Neural cell (in vitro differentiated cells): ENCODE measurements around the gene GRPR. TPM values are rescaled to one million over a fixed set of nuclear protein-coding genes. Genes with fewer than 3 reads are reported as not detected.

Experiments
- H2AFZ ChIP-seq: fragments of 200-600, 300-800 bp; sonication (generic), shearing (Covaris generic); 2 replicates; pipeline ENCODE4 v1.6.0; 2014; ENCODE audit warnings: low read depth, mild to moderate bottlenecking, antibody characterized with exemption, low read length, moderate library complexity
- H3F3A ChIP-seq: fragments of 200-600 bp; shearing (Covaris generic); 2 replicates; pipeline ENCODE4 v1.6.1; 2016; ENCODE audit warnings: mild to moderate bottlenecking, moderate library complexity, mixed read lengths, antibody characterized with exemption, low read length; ENCODE audit not compliant: insufficient read depth, poor library complexity, severe bottlenecking
- H3K27ac ChIP-seq: fragments of 200-600, 300-800 bp; sonication (generic), shearing (Covaris generic); 2 replicates; pipeline ENCODE4 v1.5.1; 2014; ENCODE audit warnings: mild to moderate bottlenecking, low read length, moderate library complexity
- H3K27me3 ChIP-seq: fragments of 300-800, 200-600 bp; sonication (generic), shearing (Covaris generic); 2 replicates; pipeline ENCODE4 v1.6.0; 2014; ENCODE audit warnings: mild to moderate bottlenecking, low read depth, low read length, moderate library complexity; ENCODE audit not compliant: insufficient read depth
- H3K36me3 ChIP-seq: fragments of 300-800, 200-600 bp; sonication (generic), shearing (Covaris generic); 2 replicates; pipeline ENCODE4 v1.5.1; 2014; ENCODE audit warnings: mild to moderate bottlenecking, antibody characterized with exemption, low read length, moderate library complexity; ENCODE audit not compliant: insufficient read depth
- H3K4me2 ChIP-seq: fragments of 300-800, 200-600 bp; sonication (generic), shearing (Covaris generic); 2 replicates; pipeline ENCODE4 v1.6.0; 2014; ENCODE audit warnings: mild to moderate bottlenecking, low read length
- H3K4me3 ChIP-seq: fragments of 300-800, 200-600 bp; sonication (generic), shearing (Covaris generic); 2 replicates; pipeline ENCODE4 v1.5.1; 2014; ENCODE audit warnings: mild to moderate bottlenecking, low read length, moderate library complexity
- H3K79me2 ChIP-seq: fragments of 200-600 bp; shearing (Covaris generic); replicated peaks from 2 replicates; pipeline ENCODE4 v1.6.0; 2014; ENCODE audit warnings: mild to moderate bottlenecking, low read length, moderate library complexity; ENCODE audit not compliant: insufficient read depth
- H3K9ac ChIP-seq: fragments of 300-800, 200-600 bp; sonication (generic), shearing (Covaris generic); 2 replicates; pipeline ENCODE4 v1.6.1; 2016; ENCODE audit warnings: mild to moderate bottlenecking, low read length, mixed read lengths
- H3K9me2 ChIP-seq: fragments of 200-600 bp; shearing (Covaris generic); 2 replicates; pipeline ENCODE4 v1.6.1; 2016; ENCODE audit warnings: mild to moderate bottlenecking, low read length, mixed read lengths; ENCODE audit not compliant: insufficient read depth
- H3K9me3 ChIP-seq: fragments of 200-600, 300-800 bp; sonication (generic), shearing (Covaris generic); 2 replicates; pipeline ENCODE4 v1.6.1; 2016; ENCODE audit warnings: mild to moderate bottlenecking, mixed run types, low read length, moderate library complexity, mixed read lengths
- H4K20me1 ChIP-seq: fragments of 200-600 bp; shearing (Covaris generic); 2 replicates; pipeline ENCODE4 v1.6.1; 2016; ENCODE audit warnings: mild to moderate bottlenecking, mixed run types; ENCODE audit not compliant: insufficient read depth
- EP300 ChIP-seq: fragments of 450-650 bp; conservative IDR thresholded peaks from 2 replicates; pipeline ENCODE4 v1.6.1; 2014; ENCODE audit warnings: antibody characterized with exemption, mild to moderate bottlenecking, moderate library complexity; ENCODE audit not compliant: poor library complexity, severe bottlenecking
- EZH2 ChIP-seq: fragments of 200-600, 300-800 bp; shearing (Covaris generic), sonication (generic); IDR thresholded peaks from 2 replicates; pipeline ENCODE4 v1.6.1; 2014; ENCODE audit warnings: antibody characterized with exemption, low read length, borderline replicate concordance, mild to moderate bottlenecking; ENCODE audit not compliant: insufficient read depth, poor library complexity, severe bottlenecking
- MXI1 ChIP-seq: fragments of 450-650 bp; conservative IDR thresholded peaks from 2 replicates; pipeline ENCODE4 v1.6.1; 2014; ENCODE audit warnings: antibody characterized with exemption, mild to moderate bottlenecking; ENCODE audit not compliant: poor library complexity, severe bottlenecking
- POLR2AphosphoS5 ChIP-seq: IDR thresholded peaks from 2 replicates; pipeline ENCODE4 v1.6.1; 2012
- RAD21 ChIP-seq: fragments of 450-650 bp; conservative IDR thresholded peaks from 2 replicates; pipeline ENCODE4 v1.6.1; 2014; ENCODE audit warnings: antibody characterized with exemption, mild to moderate bottlenecking, moderate library complexity
- REST ChIP-seq: IDR thresholded peaks from 2 replicates; pipeline ENCODE4 v1.6.1; 2012; ENCODE audit warnings: borderline replicate concordance
- SMC3 ChIP-seq: fragments of 450-650 bp; conservative IDR thresholded peaks from 2 replicates; pipeline ENCODE4 v1.6.1; 2014; ENCODE audit warnings: antibody characterized with exemption, mild to moderate bottlenecking, moderate library complexity; ENCODE audit not compliant: poor library complexity
- TAF1 ChIP-seq: IDR thresholded peaks from 2 replicates; pipeline ENCODE4 v1.6.1; 2012; ENCODE audit warnings: low read depth
- polyA plus RNA-seq: library from polyadenylated mRNA; depleted of rRNA; stranded (reverse); fragments of >200 nt; gene quantifications from 2 replicates; pipeline ENCODE4 v1.2.3, GENCODE V29; 2014
- TF ChIP-seq, protein P1 (sequence below): fragments of 450-650 bp; IDR thresholded peaks from 2 replicates; pipeline ENCODE4 v1.5.1; 2014; ENCODE audit warnings: antibody characterized with exemption, mild to moderate bottlenecking, moderate library complexity; ENCODE audit not compliant: poor library complexity, severe bottlenecking

The GRPR gene
- polyA plus RNA-seq, 1 donor from 2014 or later, result not detected

- H3K9ac ChIP-seq, result no peak overlapping the region
- H3K79me2 ChIP-seq, result no peaks in the 10 kb centered on the region
- H2AFZ ChIP-seq, result no peak overlapping the region
- TF ChIP-seq TAF1 (no peak), EP300 (no peak), SMC3 (no peak), EZH2 (no peak), POLR2AphosphoS5 (no peak), REST (no peak), MXI1 (no peak), RAD21 (no peak)
- TF ChIP-seq, protein P1, sequence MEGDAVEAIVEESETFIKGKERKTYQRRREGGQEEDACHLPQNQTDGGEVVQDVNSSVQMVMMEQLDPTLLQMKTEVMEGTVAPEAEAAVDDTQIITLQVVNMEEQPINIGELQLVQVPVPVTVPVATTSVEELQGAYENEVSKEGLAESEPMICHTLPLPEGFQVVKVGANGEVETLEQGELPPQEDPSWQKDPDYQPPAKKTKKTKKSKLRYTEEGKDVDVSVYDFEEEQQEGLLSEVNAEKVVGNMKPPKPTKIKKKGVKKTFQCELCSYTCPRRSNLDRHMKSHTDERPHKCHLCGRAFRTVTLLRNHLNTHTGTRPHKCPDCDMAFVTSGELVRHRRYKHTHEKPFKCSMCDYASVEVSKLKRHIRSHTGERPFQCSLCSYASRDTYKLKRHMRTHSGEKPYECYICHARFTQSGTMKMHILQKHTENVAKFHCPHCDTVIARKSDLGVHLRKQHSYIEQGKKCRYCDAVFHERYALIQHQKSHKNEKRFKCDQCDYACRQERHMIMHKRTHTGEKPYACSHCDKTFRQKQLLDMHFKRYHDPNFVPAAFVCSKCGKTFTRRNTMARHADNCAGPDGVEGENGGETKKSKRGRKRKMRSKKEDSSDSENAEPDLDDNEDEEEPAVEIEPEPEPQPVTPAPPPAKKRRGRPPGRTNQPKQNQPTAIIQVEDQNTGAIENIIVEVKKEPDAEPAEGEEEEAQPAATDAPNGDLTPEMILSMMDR, result no peak
- no peaks in the 10 kb centered on the region for H3K27me3 ChIP-seq
- no peaks in the 10 kb centered on the region for H3K9me3 ChIP-seq
- H3K4me3 ChIP-seq, result no peak overlapping the region
- H3K9me2 ChIP-seq, result no peaks in the 10 kb centered on the region
- no peaks in the 10 kb centered on the region for H3K36me3 ChIP-seq
- H3K27ac ChIP-seq, result no peak overlapping the region
- H3F3A ChIP-seq, result no peaks in the 10 kb centered on the region
- H4K20me1 ChIP-seq, result no peaks in the 10 kb centered on the region
- no peak overlapping the region for H3K4me2 ChIP-seq
Observed at GRCh38 chrX:16114611-16115010, 8.8 kb upstream of the GRPR start.

DNA sequence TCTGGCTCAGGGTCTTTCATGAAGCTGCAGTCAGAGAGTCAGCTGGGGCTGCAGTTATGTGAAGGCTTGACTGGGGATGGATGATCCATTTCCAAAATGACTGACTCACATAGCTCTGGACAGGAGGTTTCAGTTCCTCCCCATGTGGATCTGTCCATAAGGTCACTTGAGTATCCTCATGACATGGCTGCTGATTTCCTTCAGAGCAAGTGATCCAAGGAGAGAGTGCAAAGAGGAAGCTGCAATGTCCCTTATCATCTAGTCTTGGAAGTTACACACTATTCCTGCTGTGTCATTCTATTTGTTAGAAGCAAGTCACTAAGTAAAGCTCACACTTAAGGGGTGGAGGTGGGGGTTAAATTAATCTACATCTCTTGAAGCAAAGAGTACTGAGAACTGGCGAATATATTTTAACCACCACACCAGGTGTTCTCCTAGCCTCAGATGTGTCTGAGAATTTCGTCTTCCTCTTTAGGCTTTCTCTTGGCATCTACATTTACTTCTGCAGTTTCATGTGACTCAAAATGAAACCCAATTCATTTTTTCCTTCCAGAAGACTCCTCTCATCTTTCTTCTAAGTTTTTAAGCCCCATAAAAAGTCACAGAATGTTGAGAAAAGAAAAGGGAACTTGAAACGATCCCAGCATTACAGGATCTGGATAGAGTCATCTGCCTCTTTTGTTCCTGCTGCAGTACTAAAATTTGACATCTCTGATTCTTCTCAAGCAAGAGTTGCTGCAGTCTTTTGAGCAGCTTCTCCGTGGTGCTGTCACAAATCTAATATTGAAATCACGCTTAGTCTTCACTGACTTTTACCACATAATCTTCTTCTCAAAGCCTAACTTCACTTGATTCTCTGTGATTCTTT is 3.8 kb upstream of the GRPR start:
- Histone ChIP-seq H3F3A (no peaks in the 10 kb centered on the region), H3K36me3 (no peaks in the 10 kb centered on the region), H3K9me2 (no peaks in the 10 kb centered on the region), H4K20me1 (no peaks in the 10 kb centered on the region), H2AFZ (no peak overlapping the region), H3K27ac (no peak overlapping the region), H3K4me2 (no peak overlapping the region), H3K9ac (no peak overlapping the region), H3K4me3 (no peak overlapping the region), H3K9me3 (no peaks in the 10 kb centered on the region), H3K27me3 (no peaks in the 10 kb centered on the region), H3K79me2 (no peaks in the 10 kb centered on the region)
- TF ChIP-seq RAD21 (no peak), EP300 (no peak), MXI1 (no peak), SMC3 (no peak), POLR2AphosphoS5 (no peak), REST (no peak), EZH2 (no peak), TAF1 (no peak)
- TF ChIP-seq, protein P1, result no peak
